Stomach smooth muscle (tissue), 2 donors: ENCODE measurements around the gene ABI1.

Experiments
- H3K27ac ChIP-seq: one replicate; pipeline ENCODE4 v1.7.0; 2013; ENCODE audit warnings: mild to moderate bottlenecking, low read length, inconsistent platforms
- H3K27me3 ChIP-seq, 2 donors: one replicate each; pipeline ENCODE4 v1.7.0; 2013; ENCODE audit warnings: low read length in 2 of 2; ENCODE audit not compliant: insufficient read depth in 2 of 2, control insufficient read depth in 1 of 2
- H3K36me3 ChIP-seq, 2 donors: one replicate each; pipeline ENCODE4 v1.7.0; 2013; ENCODE audit warnings: low read length in 2 of 2; ENCODE audit not compliant: control insufficient read depth in 2 of 2, insufficient read depth in 2 of 2
- H3K4me1 ChIP-seq: one replicate; pipeline ENCODE4 v1.7.0; 2013; ENCODE audit warnings: low read length; ENCODE audit not compliant: control insufficient read depth, insufficient read depth
- H3K4me3 ChIP-seq, 2 donors: one replicate each; pipeline ENCODE4 v1.7.0; 2013; ENCODE audit warnings: low read length in 2 of 2
- H3K9ac ChIP-seq, 2 donors: one replicate each; pipeline ENCODE4 v1.7.0; 2013; ENCODE audit warnings: low read length in 2 of 2, mild to moderate bottlenecking in 1 of 2
- H3K9me3 ChIP-seq, 2 donors: one replicate each; pipeline ENCODE4 v1.7.0; 2013; ENCODE audit warnings: low read length in 2 of 2; ENCODE audit not compliant: control insufficient read depth in 2 of 2
- donor health status: healthy.
- donor health status: Pancreatic carcinoma.

The ABI1 gene

GRCh38 chr10:26755443-26755903, 105.3 kb downstream of the ABI1 start:
- H3K4me1 ChIP-seq: no peaks in the 10 kb centered on the region
- H3K27me3 ChIP-seq: no peaks in the 10 kb centered on the region
- no peak overlapping the region for H3K27ac ChIP-seq
- H3K4me3 ChIP-seq: no peak overlapping the region
- no peak overlapping the region for H3K9ac ChIP-seq
- H3K36me3 ChIP-seq: peaks cover 2 to 15% of the 10 kb centered on the region in 2 donors
- no peaks in the 10 kb centered on the region for H3K9me3 ChIP-seq

- Histone ChIP-seq H3K4me3 (no peak overlapping the region), H3K4me1 (no peaks in the 10 kb centered on the region), H3K9me3 (no peaks in the 10 kb centered on the region), H3K27me3 (no peaks in the 10 kb centered on the region), H3K36me3 (peaks cover 3 to 4% of the 10 kb centered on the region in 2 donors), H3K9ac (no peak overlapping the region), H3K27ac (no peak overlapping the region)
Measured at GRCh38 chr10:26746061-26746460, 114.7 kb downstream of the ABI1 start.

GRCh38 chr10:26743841-26744240, 116.9 kb downstream of the ABI1 start:
- H3K36me3 ChIP-seq: peaks cover 4 to 5% of the 10 kb centered on the region in 2 donors
- H3K27ac ChIP-seq: no peak overlapping the region
- H3K27me3 ChIP-seq: no peaks in the 10 kb centered on the region
- H3K9ac ChIP-seq: no peak overlapping the region
- no peaks in the 10 kb centered on the region for H3K4me1 ChIP-seq
- no peak overlapping the region for H3K4me3 ChIP-seq
- no peaks in the 10 kb centered on the region for H3K9me3 ChIP-seq

- no peak overlapping the region for H3K4me3 ChIP-seq
- H3K9ac ChIP-seq: no peak overlapping the region
- no peaks in the 10 kb centered on the region for H3K9me3 ChIP-seq
- peaks cover 4 to 5% of the 10 kb centered on the region in 2 donors for H3K36me3 ChIP-seq
- H3K4me1 ChIP-seq: no peaks in the 10 kb centered on the region
- H3K27ac ChIP-seq: no peak overlapping the region
- H3K27me3 ChIP-seq: no peaks in the 10 kb centered on the region
Measured at GRCh38 chr10:26743091-26743490, 117.7 kb downstream of the ABI1 start.

GRCh38 chr10:26741368-26741767, 119.4 kb downstream of the ABI1 start:
- H3K36me3 ChIP-seq: peaks cover 6 to 7% of the 10 kb centered on the region in 2 donors
- no peaks in the 10 kb centered on the region for H3K27me3 ChIP-seq
- H3K4me1 ChIP-seq: no peaks in the 10 kb centered on the region
- no peak overlapping the region for H3K9ac ChIP-seq
- H3K4me3 ChIP-seq: no peak overlapping the region
- no peaks in the 10 kb centered on the region for H3K9me3 ChIP-seq
- no peak overlapping the region for H3K27ac ChIP-seq

GRCh38 chr10:26739071-26739631, 121.6 kb downstream of the ABI1 start:
- Histone ChIP-seq H3K36me3 (peaks cover 15 to 16% of the 10 kb centered on the region in 2 donors), H3K27ac (no peak overlapping the region), H3K27me3 (no peaks in the 10 kb centered on the region), H3K9ac (no peak overlapping the region), H3K4me3 (no peak overlapping the region), H3K4me1 (no peaks in the 10 kb centered on the region), H3K9me3 (no peaks in the 10 kb centered on the region)

GRCh38 chr10:26738301-26738911, 122.4 kb downstream of the ABI1 start:
- Histone ChIP-seq H3K36me3 (peaks cover 15 to 19% of the 10 kb centered on the region in 2 donors), H3K4me3 (no peak overlapping the region), H3K4me1 (no peaks in the 10 kb centered on the region), H3K9ac (no peak overlapping the region), H3K27me3 (no peaks in the 10 kb centered on the region), H3K27ac (no peak overlapping the region), H3K9me3 (no peaks in the 10 kb centered on the region)

- Histone ChIP-seq H3K27me3 (no peaks in the 10 kb centered on the region), H3K4me3 (no peak overlapping the region), H3K36me3 (peaks cover 15 to 19% of the 10 kb centered on the region in 2 donors), H3K27ac (no peak overlapping the region), H3K9ac (no peak overlapping the region), H3K9me3 (no peaks in the 10 kb centered on the region), H3K4me1 (no peaks in the 10 kb centered on the region)
Measured at GRCh38 chr10:26737730-26738129, 123.0 kb downstream of the ABI1 start.

GRCh38 chr10:26735435-26735834, 125.3 kb downstream of the ABI1 start:
- Histone ChIP-seq H3K27me3 (no peaks in the 10 kb centered on the region), H3K4me3 (no peak overlapping the region), H3K27ac (no peak overlapping the region), H3K9ac (no peak overlapping the region), H3K4me1 (no peaks in the 10 kb centered on the region), H3K36me3 (peaks cover 17% of the 10 kb centered on the region in 2 donors), H3K9me3 (no peaks in the 10 kb centered on the region)

- H3K9me3 ChIP-seq: no peaks in the 10 kb centered on the region
- peaks cover 17% of the 10 kb centered on the region in 2 donors for H3K36me3 ChIP-seq
- no peaks in the 10 kb centered on the region for H3K27me3 ChIP-seq
- no peak overlapping the region for H3K4me3 ChIP-seq
- H3K4me1 ChIP-seq: no peaks in the 10 kb centered on the region
- H3K9ac ChIP-seq: no peak overlapping the region
- H3K27ac ChIP-seq: no peak overlapping the region
Measured at GRCh38 chr10:26733750-26734568, 126.8 kb downstream of the ABI1 start.
